ENCODE measurements around the gene CCDC9B.

DNA sequence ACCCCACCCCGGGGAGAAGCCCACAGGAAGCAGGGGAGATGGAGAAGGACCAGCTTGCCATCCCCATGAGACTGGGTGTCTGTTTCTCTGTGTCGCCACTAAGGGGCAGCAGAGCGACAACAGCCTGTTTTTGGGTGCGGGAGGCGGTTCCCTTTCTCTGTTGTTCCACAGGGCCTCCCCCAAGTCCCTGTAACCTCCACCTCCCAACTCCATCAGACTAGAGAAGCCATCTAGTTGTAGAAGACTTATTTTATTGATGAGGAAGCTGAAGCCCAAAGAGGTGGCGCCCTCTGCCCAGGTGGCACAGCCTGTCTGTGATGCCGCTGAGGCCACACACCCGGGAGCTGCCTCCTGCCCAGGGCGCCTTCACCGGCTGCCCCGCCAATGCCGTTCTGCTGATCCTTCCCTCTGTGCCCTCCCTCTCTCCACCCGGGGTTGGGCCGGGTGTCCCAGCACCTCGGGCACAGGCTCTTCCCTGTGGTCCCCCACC lies 3.9 kb upstream of the CCDC9B start:
- TF ChIP-seq POLR2A (IDR thresholded peaks at IDR 0.05) (no peak), EP300 (IDR thresholded peaks at IDR 0.05) (no peak)
- TF ChIP-seq, protein P1, sequence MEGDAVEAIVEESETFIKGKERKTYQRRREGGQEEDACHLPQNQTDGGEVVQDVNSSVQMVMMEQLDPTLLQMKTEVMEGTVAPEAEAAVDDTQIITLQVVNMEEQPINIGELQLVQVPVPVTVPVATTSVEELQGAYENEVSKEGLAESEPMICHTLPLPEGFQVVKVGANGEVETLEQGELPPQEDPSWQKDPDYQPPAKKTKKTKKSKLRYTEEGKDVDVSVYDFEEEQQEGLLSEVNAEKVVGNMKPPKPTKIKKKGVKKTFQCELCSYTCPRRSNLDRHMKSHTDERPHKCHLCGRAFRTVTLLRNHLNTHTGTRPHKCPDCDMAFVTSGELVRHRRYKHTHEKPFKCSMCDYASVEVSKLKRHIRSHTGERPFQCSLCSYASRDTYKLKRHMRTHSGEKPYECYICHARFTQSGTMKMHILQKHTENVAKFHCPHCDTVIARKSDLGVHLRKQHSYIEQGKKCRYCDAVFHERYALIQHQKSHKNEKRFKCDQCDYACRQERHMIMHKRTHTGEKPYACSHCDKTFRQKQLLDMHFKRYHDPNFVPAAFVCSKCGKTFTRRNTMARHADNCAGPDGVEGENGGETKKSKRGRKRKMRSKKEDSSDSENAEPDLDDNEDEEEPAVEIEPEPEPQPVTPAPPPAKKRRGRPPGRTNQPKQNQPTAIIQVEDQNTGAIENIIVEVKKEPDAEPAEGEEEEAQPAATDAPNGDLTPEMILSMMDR (IDR thresholded peaks at IDR 0.05): peak in 5 of 7 experiments; percentile 68 to 84 (median 71)

Measured in stomach (tissue), 4 donors.